Stimulated activated CD4-positive, alpha-beta T cell treated with anti-CD3 and anti-CD28 coated beads, Interleukin-12 subunit alpha, Interleukin-12 subunit beta, amount 100 ng/mL, for 48 hours (primary cell): ENCODE data around the gene NUDT16.

Experiments
- DNase-seq, 3 donors: peaks; one replicate each; pipeline ENCODE4 v3.0.0-alpha.2; 2020; ENCODE audit warnings: low read depth in 2 of 3, low spot score in 1 of 3

Gene NUDT16

GRCh38 chr3:131435000-131435399 is 53.4 kb downstream of the NUDT16 start:
- DNase-seq = no peak
